ENCODE data around the gene P4HA1. TPM values are rescaled to one million over a fixed set of nuclear protein-coding genes. Genes with fewer than 3 reads are reported as not detected.
"Not testable (repeated sequence)": the region's sequence is repeated elsewhere in the genome, so short reads cannot be mapped to it uniquely, and the experiment has no call there.

Gene P4HA1
- 148 and 157 TPM in 2 replicates for total RNA-seq (2014; rRNA removed; shearing (Covaris generic))
- polyA plus RNA-seq (2015; cell fraction: cytosol; rRNA removed) = 54.4 and 68.1 TPM in 2 replicates
- 22.7 and 26.9 TPM in 2 replicates for polyA plus RNA-seq (2015; cell fraction: nucleus; rRNA removed)

GRCh38 chr10:73096449-73097304 lies at the start of gene P4HA1:
P4HA1 (minus strand) TSS chr10:73096866; CDS start chr10:73074883, 21,983 bp downstream.
- peak; percentile 95 for DNase-seq (ENCODE audit: low read depth, low spot score)
- in situ Hi-C loops (cut with HindIII; ENCODE audit: low pct_unique_long_range_greater_than_20kb, low sequenced_read_pairs) = no loop called here

DNA sequence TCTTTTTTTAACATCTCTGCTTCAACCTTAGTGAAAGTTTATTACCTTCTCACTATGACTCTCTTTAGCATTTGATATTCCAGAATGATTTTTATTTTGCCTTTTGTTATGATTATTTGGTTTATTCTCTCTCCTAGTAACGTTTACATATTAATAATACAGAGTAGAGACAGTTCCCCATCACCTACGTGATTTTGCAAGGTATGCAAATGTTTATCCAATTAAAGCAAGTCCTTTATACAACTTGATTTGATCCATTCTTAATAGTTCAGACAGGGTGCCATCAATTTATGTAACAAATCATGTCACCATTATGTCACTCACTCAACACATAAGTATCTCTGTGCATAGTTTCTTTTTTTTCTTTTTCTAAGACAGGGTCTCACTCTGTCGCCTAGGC lies 44.9 kb upstream of the P4HA1 start:
- no peak for DNase-seq (ENCODE audit: low read depth, low spot score)
- in situ Hi-C loops (cut with HindIII; ENCODE audit: low pct_unique_long_range_greater_than_20kb, low sequenced_read_pairs) = no loop called here

DNA sequence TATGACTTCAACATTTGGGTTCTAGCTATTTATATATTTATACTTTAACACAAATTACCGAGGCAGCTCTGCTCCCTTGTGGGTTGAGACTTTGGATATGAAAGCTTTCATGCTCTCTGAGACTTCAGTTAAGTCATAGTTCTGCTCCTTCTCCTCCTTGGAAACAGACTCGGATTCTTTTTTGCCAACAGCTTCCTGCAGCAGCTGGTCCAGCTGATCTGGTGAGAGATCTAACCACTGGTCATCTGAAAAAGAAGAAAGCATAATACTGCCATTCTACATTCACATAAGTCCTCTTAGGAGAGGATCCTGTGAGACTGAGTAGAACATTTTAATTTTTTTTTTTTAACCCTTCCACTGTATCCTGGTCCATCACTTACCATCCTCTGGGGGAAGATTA lies 42.6 kb upstream of the P4HA1 start:
- peak; percentile 77 for DNase-seq (ENCODE audit: low read depth, low spot score)
- in situ Hi-C loops (cut with HindIII; ENCODE audit: low pct_unique_long_range_greater_than_20kb, low sequenced_read_pairs) = no loop called here

DNA sequence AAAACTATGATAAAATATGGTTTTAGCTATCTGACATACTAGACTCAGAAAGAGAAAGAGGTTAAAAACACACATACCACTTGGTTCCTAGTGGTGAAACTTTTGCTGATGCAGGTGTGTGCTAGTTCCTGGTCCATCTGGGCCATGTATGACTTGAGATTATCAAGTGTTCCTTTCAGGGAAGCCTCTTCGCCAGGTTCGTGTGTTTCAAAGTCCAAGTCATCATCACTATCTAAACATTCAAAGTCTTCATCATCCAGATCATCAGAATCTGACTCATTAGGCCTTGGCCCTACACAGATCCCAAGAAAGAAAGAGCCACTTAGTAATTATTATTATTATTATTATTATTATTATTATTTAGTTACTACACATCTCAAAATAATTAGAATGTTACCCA lies 40.0 kb upstream of the P4HA1 start:
- in situ Hi-C loops (cut with HindIII; ENCODE audit: low pct_unique_long_range_greater_than_20kb, low sequenced_read_pairs) = no loop called here
- no peak for DNase-seq (ENCODE audit: low read depth, low spot score)

GRCh38 chr10:73134727-73135126 lies 38.1 kb upstream of the P4HA1 start:
- no peak for DNase-seq (ENCODE audit: low read depth, low spot score)
- in situ Hi-C loops (cut with HindIII; ENCODE audit: low pct_unique_long_range_greater_than_20kb, low sequenced_read_pairs) = no loop called here

DNA sequence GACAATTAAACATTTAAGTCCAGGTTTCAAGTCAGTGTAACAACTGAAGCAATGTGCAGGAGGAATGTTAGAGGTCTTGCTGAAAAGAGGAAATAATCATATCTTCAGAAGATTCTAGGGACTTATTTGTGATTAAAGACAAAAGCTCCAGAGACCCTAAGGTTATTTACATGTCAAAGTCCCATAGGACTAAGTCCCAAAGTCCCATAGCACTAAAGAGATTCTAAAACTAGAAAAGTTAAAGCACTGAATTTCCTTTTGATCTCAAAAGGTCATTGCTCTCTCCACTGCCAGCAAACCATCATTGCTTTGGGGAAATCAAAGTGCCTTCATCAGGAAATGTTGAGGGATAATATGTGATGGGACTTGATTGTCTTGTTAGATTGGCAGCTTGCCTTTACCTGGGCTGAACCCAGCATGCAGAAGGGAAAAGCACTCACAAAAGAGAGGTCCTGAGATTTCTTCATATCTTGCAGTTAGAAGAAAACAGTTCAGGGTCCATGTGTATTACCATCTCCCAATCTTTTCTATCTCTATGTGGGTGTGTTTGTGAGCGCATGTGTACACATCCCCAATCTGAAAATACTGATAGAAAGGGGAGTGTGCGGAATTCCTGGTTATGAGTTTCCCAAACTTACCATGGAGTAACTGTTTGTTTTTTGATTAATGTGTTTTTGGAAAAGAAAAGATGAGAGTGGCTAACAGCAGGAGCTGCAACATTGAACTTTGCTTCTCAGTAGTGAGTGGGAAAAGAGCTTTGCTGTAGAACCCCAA lies 35.4 kb upstream of the P4HA1 start:
- in situ Hi-C loops (cut with HindIII; ENCODE audit: low pct_unique_long_range_greater_than_20kb, low sequenced_read_pairs) = no loop called here
- DNase-seq (ENCODE audit: low read depth, low spot score) = peak; percentile 2

GRCh38 chr10:73131301-73131700 lies 34.6 kb upstream of the P4HA1 start:
- DNase-seq (ENCODE audit: low read depth, low spot score) = peak; percentile 88
- in situ Hi-C loops (cut with HindIII; ENCODE audit: low pct_unique_long_range_greater_than_20kb, low sequenced_read_pairs) = no loop called here

- in situ Hi-C loops (cut with HindIII; ENCODE audit: low pct_unique_long_range_greater_than_20kb, low sequenced_read_pairs) = no loop called here
Measured at GRCh38 chr10:73126343-73126742, 29.7 kb upstream of the P4HA1 start.

GRCh38 chr10:73119952-73120351 lies 23.3 kb upstream of the P4HA1 start:
- in situ Hi-C loops (cut with HindIII; ENCODE audit: low pct_unique_long_range_greater_than_20kb, low sequenced_read_pairs) = no loop called here
- DNase-seq (ENCODE audit: low read depth, low spot score) = no peak

More at GRCh38 chr10:73126343-73126742, 29.7 kb upstream of the P4HA1 start:
- no peak for DNase-seq (ENCODE audit: low read depth, low spot score)

DNA sequence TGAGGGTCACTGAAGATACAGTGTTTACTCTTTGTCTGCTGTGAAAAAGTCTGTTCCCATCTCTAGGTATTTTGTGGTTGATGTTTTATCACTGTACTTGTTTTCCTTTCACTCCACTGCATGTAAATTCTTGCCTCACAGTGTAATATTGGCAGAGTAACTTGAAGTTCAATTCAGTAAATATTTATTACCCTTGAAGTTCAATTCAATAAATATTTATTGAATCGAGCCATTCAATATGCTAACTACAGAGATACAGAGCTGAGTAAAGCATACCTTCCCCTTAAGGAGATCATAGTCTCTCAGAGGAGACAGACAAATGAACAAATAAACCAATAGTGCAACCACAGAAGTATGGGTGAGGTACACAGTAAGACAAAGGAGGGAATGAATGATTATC lies 22.8 kb upstream of the P4HA1 start:
- in situ Hi-C loops (cut with HindIII; ENCODE audit: low pct_unique_long_range_greater_than_20kb, low sequenced_read_pairs) = no loop called here
- DNase-seq (ENCODE audit: low read depth, low spot score) = no peak

- DNase-seq (ENCODE audit: low read depth, low spot score) = no peak
- in situ Hi-C loops (cut with HindIII; ENCODE audit: low pct_unique_long_range_greater_than_20kb, low sequenced_read_pairs) = no loop called here
Measured at GRCh38 chr10:73117976-73118743, 21.5 kb upstream of the P4HA1 start.

DNA sequence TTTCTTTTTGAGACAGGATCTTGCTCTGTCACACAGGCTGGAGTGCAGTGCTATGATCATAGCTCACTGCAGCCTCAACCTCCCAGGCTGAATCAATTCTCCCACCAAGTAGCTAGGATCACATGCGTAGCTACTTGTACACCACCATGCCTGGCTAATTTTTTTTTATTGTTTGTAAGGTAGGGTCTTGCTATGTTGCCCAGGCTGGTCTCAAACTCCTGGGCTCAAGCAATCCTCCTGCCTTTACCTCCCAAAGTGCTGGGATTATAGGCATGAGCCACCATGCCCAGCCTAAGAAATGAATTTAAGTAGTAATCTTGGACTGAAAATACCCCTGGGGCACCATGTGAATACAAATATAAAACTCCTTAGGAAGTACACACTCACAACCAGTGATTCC lies 19.4 kb upstream of the P4HA1 start:
- no peak for DNase-seq (ENCODE audit: low read depth, low spot score)
- in situ Hi-C loops (cut with HindIII; ENCODE audit: low pct_unique_long_range_greater_than_20kb, low sequenced_read_pairs) = no loop called here

DNA sequence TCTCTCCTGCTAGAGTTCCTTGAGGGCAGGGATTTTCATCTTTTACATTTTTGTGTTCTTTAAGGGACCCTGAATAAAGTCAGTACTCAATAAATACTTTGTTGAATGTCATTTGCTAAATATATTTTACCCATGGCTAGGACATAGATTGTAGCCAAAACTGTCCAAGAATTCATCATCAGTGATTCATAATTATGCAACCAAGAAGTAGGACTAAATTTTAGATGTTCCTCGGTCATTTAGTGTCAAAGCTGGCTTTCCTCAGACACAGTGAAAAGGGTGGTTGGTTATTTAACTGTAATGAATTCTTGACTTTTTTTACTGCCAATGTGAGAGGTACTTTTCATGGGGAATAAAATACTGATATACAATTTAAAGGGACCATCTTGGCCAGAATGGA lies 16.9 kb upstream of the P4HA1 start:
- no peak for DNase-seq (ENCODE audit: low read depth, low spot score)
- in situ Hi-C loops (cut with HindIII; ENCODE audit: low pct_unique_long_range_greater_than_20kb, low sequenced_read_pairs) = no loop called here

DNA sequence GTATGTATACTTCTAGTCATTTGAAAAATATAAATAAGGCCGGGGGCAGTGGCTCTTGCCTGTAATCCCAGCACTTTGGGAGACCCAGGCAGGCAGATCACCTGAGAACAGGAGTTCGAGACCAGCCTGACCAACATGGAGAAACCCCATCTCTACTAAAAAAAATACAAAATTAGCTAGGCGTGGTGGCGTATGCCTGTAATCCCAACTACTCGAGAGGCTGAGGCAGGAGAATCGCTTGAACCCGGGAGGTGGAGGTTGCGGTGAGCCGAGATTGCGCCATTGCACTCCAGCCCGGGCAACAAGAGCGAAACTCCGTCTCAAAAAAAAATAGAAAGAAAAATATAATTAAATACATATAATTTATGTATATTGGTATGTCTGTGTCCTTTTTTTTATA lies 15.4 kb upstream of the P4HA1 start:
- DNase-seq (ENCODE audit: low read depth, low spot score); in situ Hi-C loops (cut with HindIII; ENCODE audit: low pct_unique_long_range_greater_than_20kb, low sequenced_read_pairs): not testable (repeated sequence)

DNA sequence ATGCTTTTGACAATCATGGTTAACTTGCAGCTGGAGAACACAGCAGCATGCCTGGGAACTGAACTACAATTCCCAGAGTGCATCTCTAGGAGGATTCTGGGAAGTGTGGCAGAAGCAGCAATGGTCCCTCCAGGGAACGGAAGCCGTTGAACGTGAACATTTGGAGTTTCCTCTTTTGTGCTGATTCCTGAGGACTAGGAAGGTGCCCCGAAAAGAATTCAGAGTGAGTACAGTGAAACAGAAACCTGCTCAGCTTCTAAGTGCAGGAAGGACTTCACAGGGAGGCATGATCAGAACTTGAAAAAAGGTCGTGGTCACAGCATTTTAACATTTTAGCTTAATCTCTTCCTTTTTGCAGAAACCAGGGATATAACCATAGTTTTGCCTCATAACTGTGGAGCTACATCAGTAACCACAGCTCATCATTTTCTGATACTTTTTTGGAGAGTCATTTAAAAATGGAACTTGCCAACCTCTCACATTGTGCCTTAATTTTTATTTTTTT lies 13.7 kb upstream of the P4HA1 start, which contains the start of gene NUDT13:
Gene NUDT13, plus strand, starts transcription at position 111 of the 505 bp plus-strand sequence. CDS start 3,911 bp downstream, outside the sequence.
- in situ Hi-C loops (cut with HindIII; ENCODE audit: low pct_unique_long_range_greater_than_20kb, low sequenced_read_pairs) = no loop called here
- peak; percentile 90 for DNase-seq (ENCODE audit: low read depth, low spot score)

DNA sequence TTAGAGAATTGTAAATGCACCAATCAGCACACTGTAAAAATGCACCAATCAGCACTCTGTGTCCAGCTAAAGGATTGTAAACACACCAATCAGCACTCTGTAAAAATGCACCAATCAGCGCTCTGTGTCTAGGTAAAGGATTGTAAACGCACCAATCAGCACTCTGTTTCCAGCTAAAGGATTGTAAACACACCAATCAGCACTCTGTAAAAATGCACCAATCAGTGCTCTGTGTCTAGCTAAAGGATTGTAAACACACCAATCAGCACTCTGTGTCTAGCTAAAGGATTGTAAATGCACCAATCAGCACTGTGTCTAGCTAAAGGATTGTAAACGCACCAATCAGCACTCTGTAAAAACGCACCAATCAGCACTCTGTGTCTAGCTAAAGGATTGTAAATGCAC lies 12.6 kb upstream of the P4HA1 start:
- in situ Hi-C loops (cut with HindIII; ENCODE audit: low pct_unique_long_range_greater_than_20kb, low sequenced_read_pairs); DNase-seq (ENCODE audit: low read depth, low spot score): not testable (repeated sequence)

- in situ Hi-C loops (cut with HindIII; ENCODE audit: low pct_unique_long_range_greater_than_20kb, low sequenced_read_pairs) = no loop called here
Measured at GRCh38 chr10:73106301-73106700, 9.6 kb upstream of the P4HA1 start.

More at GRCh38 chr10:73106301-73106700, 9.6 kb upstream of the P4HA1 start:
- DNase-seq (ENCODE audit: low read depth, low spot score) = no peak
